Activated CD4-positive, alpha-beta T cell treated with anti-CD3 and anti-CD28 coated beads, Interleukin-2, amount 50 U/mL, for 4 hours (primary cell): ENCODE results near the gene SLC35F3.

Experiments
- DNase-seq, 2 experiments: peaks; one replicate each; pipeline ENCODE4 v3.0.0-alpha.2; 2020

The SLC35F3 gene

DNA sequence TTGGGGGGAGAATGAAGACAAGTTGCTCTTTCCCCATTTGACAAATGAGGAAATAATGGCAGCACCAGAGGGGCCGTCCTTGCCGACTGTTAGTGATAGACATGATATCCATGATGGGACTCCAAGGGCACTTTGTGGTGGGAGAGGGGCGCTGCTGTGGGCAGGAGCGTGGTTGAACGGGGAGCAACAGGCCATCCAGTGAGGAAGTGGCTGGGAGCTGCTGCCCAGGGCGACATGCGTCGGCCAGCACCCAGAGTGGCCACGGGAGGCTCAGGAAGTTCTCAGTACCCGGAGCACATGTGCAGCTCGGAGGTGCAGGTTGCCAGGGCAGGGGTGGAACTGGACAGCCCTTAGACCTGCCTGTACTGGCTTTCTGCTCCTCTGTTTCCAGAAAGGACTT lies 71.0 kb downstream of the SLC35F3 start:
- DNase-seq, result no peak

DNA sequence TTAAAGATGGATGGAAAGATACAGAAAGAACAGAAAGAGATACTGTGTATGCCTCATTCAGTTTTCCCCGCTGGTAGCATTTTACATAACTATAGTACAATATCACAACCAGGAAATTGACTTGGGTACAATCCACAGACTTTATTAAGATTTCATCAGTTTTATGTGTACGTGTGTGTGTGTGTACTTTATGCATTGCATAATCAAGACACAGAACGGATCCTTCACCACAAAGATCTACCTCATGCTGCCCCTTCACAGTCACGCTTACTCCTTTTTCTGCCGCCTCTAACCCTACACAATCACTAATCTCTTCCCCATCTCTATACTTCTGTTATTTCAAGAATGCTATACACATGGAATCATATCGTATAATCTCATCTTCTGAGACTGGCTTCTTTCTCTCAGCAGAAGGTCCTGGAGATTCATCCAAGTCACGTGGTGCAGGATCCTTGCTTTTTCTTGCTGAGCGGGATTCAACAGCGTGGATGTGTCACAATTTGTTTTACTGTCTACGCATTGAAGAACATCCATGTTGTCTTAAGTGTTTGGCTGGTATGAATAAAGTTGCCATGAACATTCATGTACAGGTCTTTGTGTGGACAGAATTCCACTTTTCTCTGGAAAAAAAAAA lies 76.7 kb downstream of the SLC35F3 start:
- DNase-seq, result no peak

- DNase-seq, result no peak
These were observed 78.5 kb downstream of the SLC35F3 start for GRCh38 chr1:233982827-233983518.

- no peak for DNase-seq
These were observed 79.3 kb downstream of the SLC35F3 start for GRCh38 chr1:233983811-233984210.

GRCh38 chr1:233988963-233989696 lies 84.7 kb downstream of the SLC35F3 start:
- no peak for DNase-seq

DNA sequence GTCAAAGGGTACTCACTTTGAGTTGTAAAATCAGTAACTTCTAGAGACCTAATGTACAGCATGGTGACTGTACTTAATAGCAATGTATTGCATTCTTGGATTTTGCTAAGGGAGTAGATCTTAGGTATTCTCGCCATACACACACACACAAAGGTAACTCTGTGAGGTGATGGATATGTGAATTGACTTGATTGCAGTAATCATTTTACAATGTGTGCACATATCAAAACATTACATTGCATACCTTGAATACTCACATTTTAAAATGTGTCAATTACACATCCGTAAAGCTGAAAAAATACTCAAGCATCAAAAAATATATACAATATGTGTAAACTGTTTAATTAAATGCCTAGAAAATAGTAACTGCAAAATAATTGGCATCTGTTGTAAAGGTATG lies 86.0 kb downstream of the SLC35F3 start:
- no peak for DNase-seq

DNA sequence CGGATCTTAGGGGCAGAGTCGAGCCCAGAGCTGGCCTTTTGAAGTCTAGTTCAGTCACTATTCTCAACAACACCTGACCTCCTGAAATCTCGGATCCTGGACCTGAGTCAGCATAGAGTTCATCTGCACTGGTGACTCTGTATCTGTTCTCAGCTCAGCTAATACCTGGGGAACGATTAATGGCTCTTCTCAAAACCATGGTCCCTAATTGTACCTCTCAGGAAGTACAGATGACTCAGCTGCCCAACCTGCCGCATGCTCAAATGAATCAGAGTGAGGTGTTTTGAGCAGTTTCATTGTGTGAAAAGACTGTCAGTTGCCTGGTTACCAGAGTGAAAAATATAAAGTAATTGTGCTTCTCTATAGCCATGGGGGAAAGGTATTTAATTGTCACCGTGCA lies 89.2 kb downstream of the SLC35F3 start:
- DNase-seq, result no peak

DNA sequence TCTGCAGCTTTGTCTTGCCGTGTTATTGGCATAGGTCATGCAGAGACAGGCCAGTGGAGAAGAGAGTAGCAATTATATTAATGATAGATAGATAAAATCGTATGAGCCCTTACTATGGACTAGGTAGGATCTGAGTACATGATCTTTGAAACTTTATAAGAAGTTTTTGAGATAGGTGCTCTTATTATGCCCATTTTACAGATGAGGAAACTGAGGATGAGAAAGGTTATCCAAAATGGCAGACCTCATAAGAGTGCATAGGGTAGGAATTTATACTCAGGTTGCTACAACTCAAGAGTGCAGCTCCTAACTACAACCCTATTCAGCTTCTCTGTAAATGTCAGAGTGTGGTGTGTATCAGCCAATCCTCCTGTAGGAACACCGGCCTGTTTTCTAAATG lies 89.6 kb downstream of the SLC35F3 start:
- DNase-seq, result no peak

- no peak for DNase-seq
These were observed 94.0 kb downstream of the SLC35F3 start for GRCh38 chr1:233998456-233998855.

DNA sequence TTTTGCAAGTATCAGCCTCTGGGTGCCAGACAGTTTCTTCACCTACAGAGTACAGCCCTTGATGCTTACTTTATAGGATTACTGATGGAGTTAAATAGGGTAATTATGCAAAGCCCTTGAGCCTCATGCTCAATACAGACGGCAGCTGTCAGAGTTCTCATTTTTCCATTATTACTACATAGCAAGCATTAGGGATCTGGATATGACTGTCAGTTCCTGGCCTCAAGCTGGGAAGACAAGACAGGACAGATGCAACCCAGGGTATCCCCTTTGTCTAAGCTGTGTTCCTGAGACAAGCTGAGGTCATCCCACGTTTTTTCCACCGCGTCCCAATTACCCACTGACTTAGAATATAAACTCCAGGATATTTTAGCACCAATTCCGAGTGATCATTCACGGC lies 94.4 kb downstream of the SLC35F3 start:
- no peak for DNase-seq

GRCh38 chr1:234000557-234001041 lies 96.1 kb downstream of the SLC35F3 start:
- no peak for DNase-seq

DNA sequence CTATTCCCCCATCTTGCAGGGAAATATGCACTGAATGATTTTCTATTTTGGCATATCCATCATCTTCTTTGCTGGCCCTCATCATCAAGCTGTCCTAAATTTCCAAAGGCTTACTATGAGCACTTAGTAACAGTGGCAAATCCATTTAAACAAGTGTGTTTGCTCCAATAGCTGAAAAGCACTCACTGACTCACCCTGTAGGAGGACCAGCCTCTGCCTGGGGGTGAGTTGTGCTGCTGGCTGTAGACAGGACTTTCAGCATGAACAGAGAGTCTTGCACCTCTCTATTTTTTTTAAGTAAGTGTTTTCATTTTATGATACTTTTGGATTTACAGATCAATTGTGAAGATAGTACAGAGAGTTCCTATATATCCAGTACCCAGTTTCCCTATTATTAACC lies 97.3 kb downstream of the SLC35F3 start:
- DNase-seq, result no peak

DNA sequence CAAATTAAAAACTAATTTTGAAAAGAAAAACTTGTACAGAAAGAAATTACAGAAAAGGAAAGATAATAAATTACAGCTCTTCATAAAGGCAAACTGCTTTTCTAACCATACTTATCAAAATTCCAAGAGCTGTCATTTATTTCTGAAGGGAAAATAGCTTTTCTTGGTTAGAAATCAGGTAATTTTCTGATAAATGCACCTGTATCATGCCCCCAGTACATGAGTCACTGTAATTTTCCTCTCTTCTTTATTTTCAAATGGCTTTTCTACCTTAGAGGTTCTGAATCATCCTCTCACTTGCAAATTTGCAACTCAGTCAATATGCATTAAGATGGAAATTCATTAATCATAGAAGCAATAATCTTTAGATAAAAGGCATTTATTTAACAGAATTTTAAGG lies 100.1 kb downstream of the SLC35F3 start:
- DNase-seq, result no peak

- DNase-seq, result no peak
These were observed 103.2 kb downstream of the SLC35F3 start for GRCh38 chr1:234007684-234008083.

DNA sequence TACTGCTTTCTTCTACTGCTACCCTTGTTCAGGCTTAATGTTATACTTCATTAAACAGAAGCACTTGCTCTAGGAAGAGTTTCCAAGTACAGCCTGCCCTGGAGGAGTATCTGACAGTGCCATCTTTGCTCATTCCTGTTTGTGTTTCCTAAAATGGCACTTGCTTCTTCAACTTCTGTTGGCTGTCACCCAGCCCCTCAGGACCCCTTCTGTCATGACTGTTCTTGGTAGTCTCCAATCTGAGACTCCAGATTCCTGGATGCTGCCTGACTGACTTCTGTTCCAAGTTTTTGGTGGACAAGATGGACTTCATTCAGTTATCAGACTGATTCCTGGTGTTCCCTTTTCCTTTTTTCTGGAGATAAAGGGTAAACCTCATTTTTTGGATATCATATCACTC lies 104.1 kb downstream of the SLC35F3 start:
- DNase-seq, result no peak

- no peak for DNase-seq
These were observed 105.2 kb downstream of the SLC35F3 start for GRCh38 chr1:234009668-234010067.

DNA sequence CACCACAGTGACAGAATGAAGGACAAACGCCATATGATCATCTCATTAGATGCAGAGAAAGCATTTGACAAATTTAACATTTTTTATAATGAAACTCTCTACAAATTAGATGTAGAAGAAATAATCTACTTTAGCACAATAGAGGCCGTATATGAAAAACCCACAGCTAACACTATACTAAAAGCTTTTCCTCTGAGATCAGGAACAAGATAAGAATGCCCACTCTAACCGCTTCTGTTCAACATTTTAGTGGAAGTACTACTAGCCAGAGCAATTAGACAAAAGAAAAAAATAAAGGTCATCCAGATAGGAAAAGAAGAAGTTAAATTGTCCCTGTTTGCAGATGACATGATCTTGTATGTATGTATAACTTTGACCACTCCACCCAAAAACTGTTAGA lies 109.7 kb downstream of the SLC35F3 start:
- DNase-seq, result no peak

DNA sequence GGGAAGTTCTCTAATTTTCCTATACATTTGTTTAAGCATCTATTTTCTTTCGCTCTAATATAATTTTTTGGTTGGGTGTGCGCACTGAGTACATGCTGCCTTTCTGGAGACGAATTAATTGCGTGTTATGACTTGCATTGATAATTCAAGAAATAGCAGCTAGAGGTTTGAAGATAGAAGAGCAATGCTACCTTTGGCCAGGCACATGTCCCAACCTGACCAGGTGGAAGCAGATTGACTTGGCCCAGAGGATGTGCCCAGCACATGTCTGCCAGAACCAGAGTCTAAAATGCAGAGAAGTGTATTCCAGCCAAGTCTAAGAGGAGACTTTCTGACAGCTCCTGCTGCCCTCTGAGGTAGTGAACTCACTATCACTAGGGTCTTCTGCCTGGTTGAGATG lies 114.3 kb downstream of the SLC35F3 start:
- no peak for DNase-seq

- no peak for DNase-seq
These were observed 114.9 kb downstream of the SLC35F3 start for GRCh38 chr1:234019387-234019786.

DNA sequence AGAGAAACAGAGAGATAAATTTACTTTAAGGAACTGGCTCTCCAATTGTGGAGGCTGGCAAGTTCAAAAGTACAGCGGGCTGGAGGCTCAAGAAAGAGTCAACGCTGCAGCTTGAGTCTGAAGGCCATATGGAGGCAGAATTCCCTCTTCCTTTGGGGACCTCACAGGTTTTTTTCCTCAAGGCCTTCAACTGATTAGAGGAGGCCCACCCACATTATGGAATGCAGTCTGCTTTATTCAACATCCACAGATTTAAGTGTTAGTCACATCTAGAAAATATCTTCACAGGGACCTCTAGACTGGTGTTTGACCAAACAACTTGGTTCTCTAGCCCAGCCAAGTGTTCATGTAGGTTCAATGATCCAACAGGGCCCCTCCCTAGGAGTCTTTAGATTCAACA lies 117.8 kb downstream of the SLC35F3 start:
- no peak for DNase-seq

DNA sequence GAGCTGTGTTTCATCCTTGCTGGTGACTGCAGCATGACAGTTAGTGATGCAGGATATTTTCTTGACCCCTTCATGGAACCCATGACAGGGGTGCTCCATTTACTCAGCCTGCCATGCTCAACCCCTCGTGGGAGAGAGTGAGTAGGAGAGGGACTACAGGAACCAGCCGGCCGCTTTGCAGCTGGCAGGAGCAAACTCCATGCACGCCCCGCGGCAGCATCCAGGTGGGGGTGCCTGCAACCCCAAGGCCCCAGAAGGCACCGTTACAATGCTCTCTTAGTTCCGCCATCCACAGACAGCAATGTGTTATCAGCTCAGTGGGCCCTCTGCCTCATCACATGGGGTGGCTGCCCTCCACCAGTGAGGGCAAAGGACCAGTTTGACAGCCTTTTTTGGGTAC lies 135.1 kb downstream of the SLC35F3 start:
- no peak for DNase-seq

DNA sequence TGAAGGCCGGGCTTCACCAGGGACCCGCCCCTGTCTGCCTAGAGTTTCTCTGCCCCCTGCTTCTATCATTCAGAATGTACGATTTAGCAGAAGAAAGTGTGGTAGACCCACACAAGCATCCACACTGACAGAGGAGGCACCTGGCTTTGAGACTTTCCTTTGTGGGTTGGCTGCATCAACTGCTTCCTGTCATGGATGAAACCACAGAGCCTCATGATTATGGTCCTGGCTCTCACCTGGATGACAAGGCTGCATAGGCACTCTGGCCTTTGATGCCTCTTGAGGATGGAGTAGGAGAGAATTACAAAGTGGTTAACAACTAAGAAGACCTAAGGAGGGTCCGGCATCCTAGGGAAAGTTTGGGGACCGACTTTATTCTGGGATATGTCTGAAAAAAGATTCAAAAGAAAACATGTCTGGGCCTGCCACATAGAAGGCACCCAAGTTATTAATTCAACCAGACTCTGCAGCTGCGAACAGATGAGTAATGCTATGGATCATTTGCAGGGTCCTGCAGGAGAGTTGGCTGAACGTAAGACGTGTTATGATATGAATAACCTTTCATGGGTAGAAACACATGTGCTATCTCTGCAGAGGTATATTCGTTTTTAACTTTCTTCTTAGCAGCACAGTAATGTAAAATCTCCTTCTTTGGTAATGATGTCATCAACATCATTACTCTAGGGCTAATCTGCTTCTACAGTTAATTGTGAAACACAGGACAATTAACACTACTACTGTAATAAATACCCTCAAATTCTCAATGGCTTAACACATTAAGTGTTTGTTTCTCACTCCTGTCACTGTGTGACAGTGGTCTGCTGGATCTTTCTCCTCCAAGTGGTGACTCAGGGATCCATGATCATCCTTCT lies 136.2 kb downstream of the SLC35F3 start:
- no peak for DNase-seq

DNA sequence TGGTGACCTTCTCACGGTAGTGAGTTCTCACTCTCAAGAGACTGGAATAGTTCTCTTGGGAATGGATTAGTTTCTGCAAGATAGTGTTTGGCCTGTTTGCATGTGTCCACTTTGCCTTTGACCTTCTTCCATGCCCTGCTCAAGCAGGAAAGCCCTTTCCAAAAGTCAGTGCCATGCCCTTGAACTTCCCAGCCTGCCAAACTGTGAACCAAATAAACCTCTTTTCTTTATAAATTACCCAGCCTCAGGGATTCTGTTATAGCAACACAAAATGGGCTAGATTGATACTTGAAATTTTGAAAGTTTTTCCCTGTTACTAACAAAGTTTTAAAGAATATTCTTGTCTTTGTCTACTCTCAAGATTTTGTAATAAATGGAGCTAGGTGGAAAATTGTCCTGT lies 139.6 kb downstream of the SLC35F3 start:
- DNase-seq, result no peak
